Lower lobe of right lung (tissue), 2 donors: ENCODE measurements around the gene KCNE4. TPM values are rescaled to one million over a fixed set of nuclear protein-coding genes. Genes with fewer than 3 reads are reported as not detected.

ENCODE experiments used
- ATAC-seq, 2 donors: fragments of 200-7000 bp; cut with Tn5 transposase; one replicate each; pipeline ENCODE4 v1.9.1; 2020 to 2022; ENCODE audit warnings: mild to moderate bottlenecking in 2 of 2, moderate library complexity in 2 of 2
- DNase-seq: peaks from one replicate; pipeline ENCODE4 v3.0.0-alpha.2; 2020
- H3K27ac ChIP-seq: fragments of 200-600 bp; one replicate; pipeline ENCODE4 v1.8.0; 2022
- H3K27me3 ChIP-seq: fragments of 200-600 bp; one replicate; pipeline ENCODE4 v1.8.0; 2022; ENCODE audit warnings: low read depth
- H3K36me3 ChIP-seq: fragments of 200-600 bp; one replicate; pipeline ENCODE4 v1.8.0; 2022; ENCODE audit warnings: mild to moderate bottlenecking
- H3K4me1 ChIP-seq: fragments of 200-600 bp; one replicate; pipeline ENCODE4 v1.8.0; 2022
- H3K4me3 ChIP-seq: fragments of 200-600 bp; one replicate; pipeline ENCODE4 v1.8.0; 2022; ENCODE audit warnings: mild to moderate bottlenecking
- H3K9me3 ChIP-seq: fragments of 200-600 bp; one replicate; pipeline ENCODE4 v1.8.0; 2022
- intact Hi-C: fragments of 100-400 bp; cut with DNase I; formaldehyde crosslinking; loops from one replicate; pipeline ENCODE4 v1.11.0; 2022
- total RNA-seq: library from RNA; stranded (reverse); fragmentation: NEBNext Ultra II Directional; extraction: Animal tissue kit (Norgen Biotek cat#: 25700); gene quantifications from one replicate; pipeline ENCODE4 v1.2.1, GENCODE V29; 2021
- TF ChIP-seq, protein P1 (sequence below): fragments of 200-600 bp; IDR thresholded peaks from one replicate; pipeline ENCODE4 v1.8.0; 2022; ENCODE audit warnings: antibody characterized with exemption, mild to moderate bottlenecking
- donor health status: DM: no; HTN: yes; CAD: no; lungs with severe emphysema.

KCNE4 gene
- total RNA-seq, 1 donor from 2014 or later: 1.2 TPM

DNA sequence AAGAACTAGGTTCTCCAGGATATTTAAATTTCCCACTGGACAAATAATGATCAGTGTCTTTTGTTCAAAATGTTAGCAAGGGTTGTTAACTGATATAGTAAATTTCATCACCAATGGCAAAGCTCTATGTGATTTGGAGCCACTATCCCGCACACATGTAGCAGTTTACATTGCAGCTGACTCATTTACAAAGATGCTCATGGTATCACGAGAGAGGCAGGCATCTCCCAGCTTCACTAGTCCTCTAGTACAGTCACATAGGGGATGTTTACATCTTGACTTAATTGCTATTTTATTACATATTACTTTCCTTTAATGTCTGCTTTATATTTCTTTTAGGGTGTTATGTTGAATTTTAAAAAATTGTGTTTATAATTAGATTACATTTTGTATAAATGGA is 30.7 kb downstream of the KCNE4 start:
- intact Hi-C loops: no loop called here
- Histone ChIP-seq H3K9me3 (no peaks in the 10 kb centered on the region), H3K36me3 (no peaks in the 10 kb centered on the region), H3K4me1 (no peaks in the 10 kb centered on the region), H3K4me3 (no peak overlapping the region), H3K27me3 (no peaks in the 10 kb centered on the region), H3K27ac (no peak overlapping the region)
- DNase-seq (no peak), ATAC-seq (no peak)
- TF ChIP-seq, protein P1, sequence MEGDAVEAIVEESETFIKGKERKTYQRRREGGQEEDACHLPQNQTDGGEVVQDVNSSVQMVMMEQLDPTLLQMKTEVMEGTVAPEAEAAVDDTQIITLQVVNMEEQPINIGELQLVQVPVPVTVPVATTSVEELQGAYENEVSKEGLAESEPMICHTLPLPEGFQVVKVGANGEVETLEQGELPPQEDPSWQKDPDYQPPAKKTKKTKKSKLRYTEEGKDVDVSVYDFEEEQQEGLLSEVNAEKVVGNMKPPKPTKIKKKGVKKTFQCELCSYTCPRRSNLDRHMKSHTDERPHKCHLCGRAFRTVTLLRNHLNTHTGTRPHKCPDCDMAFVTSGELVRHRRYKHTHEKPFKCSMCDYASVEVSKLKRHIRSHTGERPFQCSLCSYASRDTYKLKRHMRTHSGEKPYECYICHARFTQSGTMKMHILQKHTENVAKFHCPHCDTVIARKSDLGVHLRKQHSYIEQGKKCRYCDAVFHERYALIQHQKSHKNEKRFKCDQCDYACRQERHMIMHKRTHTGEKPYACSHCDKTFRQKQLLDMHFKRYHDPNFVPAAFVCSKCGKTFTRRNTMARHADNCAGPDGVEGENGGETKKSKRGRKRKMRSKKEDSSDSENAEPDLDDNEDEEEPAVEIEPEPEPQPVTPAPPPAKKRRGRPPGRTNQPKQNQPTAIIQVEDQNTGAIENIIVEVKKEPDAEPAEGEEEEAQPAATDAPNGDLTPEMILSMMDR: no peak

DNA sequence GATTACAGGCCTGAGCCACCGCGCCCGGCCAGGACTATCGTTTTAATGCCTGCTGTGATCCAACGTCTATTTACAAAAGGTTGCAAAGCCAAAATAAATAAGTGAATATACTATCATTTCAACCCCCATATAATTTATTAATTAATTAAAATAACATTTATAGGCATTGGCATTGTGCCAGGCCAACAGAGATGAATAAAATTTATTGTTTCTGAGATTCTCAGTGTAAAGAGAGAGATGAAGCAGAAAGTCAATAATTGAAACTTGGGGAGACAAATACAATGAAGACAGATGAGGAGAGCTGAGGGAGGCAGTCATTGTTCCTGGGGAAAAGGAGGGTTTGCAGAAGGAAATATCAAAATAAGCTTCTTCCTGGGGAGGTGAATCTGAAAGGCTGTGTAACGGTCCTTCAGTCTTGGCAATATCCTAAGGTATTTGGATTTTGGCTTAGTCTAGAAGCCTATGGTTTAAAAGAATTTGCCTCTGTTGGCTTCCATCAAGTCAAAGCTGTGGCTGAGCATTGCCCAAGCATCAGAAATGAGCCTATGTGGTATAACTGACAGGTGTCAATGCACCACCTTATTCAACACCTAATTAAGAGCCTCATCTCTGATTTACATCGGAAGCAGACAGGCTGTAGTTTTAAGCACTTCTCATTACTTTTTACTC is 31.5 kb downstream of the KCNE4 start:
- no peak for DNase-seq
- Histone ChIP-seq H3K27ac (no peak overlapping the region), H3K9me3 (no peaks in the 10 kb centered on the region), H3K4me1 (no peaks in the 10 kb centered on the region), H3K27me3 (no peaks in the 10 kb centered on the region), H3K4me3 (no peak overlapping the region), H3K36me3 (no peaks in the 10 kb centered on the region)
- TF ChIP-seq, protein P1: no peak
- ATAC-seq: no peak
- intact Hi-C loops: no loop called here

DNA sequence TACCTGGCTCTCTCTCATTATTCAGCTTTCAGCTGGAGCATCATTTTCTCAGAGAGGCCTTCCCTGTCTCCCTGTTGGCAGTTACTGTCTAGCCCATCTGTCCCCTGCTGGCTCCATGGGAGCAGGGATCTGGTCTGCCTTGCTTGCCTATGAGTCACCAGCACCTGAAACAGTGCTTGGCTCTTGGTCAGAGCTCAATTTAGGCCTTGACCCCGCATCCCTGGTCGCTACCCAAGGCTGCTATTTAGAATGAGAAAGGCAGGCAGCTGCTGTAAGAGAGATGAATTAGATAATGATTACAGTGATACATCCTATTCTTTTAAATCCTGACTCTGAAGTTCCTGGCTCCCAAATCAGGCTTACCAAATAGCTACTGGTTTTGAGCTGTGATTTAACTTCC is 32.9 kb downstream of the KCNE4 start:
- Histone ChIP-seq H3K27ac (no peak overlapping the region), H3K4me3 (no peak overlapping the region), H3K27me3 (no peaks in the 10 kb centered on the region), H3K4me1 (no peaks in the 10 kb centered on the region), H3K36me3 (no peaks in the 10 kb centered on the region), H3K9me3 (no peaks in the 10 kb centered on the region)
- TF ChIP-seq, protein P1: no peak
- intact Hi-C loops: no loop called here
- ATAC-seq (no peak), DNase-seq (no peak)

DNA sequence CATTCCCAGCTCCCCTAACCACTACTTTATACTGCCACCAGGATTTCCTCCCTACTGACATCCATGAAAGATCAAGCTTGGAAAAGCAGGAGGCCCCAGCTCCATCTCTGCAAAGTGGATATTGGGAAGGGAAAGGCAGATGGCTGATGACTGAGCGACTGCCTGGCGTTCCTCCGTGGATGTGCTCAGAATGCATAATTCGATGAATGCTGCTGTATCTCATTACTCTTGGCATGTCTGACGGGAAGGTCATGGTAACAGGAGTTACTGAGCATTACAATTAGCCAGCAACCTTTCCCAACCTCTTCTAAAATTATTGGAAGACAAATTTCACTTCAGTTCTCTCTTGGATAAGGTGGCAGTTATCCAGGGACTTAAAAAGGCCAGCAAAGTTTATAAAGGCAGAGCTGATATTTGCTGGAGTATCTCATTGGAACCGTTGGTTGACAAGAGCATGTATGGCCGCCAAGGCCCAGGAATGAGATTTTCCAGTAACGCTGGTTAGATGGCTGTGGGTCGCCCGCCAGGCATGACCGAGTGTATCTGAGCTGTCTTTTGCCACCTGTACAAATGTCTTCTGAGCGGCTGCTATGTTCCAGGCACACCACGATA is 34.5 kb downstream of the KCNE4 start:
- Histone ChIP-seq H3K27ac (no peak overlapping the region), H3K9me3 (no peaks in the 10 kb centered on the region), H3K4me1 (no peaks in the 10 kb centered on the region), H3K36me3 (no peaks in the 10 kb centered on the region), H3K4me3 (no peak overlapping the region), H3K27me3 (no peaks in the 10 kb centered on the region)
- intact Hi-C loops: no loop called here
- DNase-seq (no peak), ATAC-seq (no peak)
- TF ChIP-seq, protein P1: no peak

DNA sequence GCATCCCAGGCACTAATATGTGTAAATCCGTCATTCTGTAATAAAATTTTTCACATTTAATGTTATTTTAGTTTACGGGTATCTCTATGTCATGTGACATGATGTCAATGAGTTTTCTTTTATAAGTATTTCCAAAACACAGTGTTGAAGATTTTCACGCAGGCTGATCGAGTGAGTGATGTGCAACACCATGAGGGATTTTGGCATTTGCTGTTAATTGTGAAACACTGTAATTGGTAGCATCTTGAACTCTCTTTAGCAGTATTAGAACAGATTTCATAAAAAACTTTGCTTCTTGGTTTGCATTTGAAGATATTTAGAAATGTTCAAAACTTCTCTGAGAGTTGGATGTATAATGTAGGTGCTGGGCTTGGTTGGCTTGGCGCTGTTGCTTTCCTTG is 35.5 kb downstream of the KCNE4 start:
- Histone ChIP-seq H3K27me3 (no peaks in the 10 kb centered on the region), H3K4me1 (no peaks in the 10 kb centered on the region), H3K4me3 (no peak overlapping the region), H3K36me3 (no peaks in the 10 kb centered on the region), H3K27ac (no peak overlapping the region), H3K9me3 (no peaks in the 10 kb centered on the region)
- intact Hi-C loops: no loop called here
- TF ChIP-seq, protein P1: no peak
- DNase-seq: no peak
- no peak for ATAC-seq
